ENCODE data around the gene RALGAPA2.

DNA sequence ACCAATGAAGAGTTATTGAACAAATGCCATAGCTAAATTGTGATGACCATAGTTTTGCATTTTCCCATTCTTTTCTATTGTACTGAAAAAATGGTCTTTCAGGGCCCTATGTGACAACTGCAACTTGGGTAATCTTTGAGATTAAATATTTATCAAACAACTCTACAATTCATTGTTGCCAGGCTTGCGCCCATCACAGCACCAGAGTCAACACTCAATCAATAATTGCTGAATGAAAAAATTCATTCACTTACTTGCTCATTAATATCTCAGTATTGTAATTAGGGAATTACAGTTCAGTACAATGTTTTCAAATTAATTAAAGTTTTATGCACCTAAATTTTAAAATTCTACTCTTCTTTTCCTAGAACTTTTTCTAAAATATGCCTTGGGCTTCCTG is 7.7 kb upstream of the RALGAPA2 start:
- TF ChIP-seq POLR2A (IDR thresholded peaks at IDR 0.05) (no peak), CTCF (IDR thresholded peaks at IDR 0.05) (no peak)
